HFFc6 (cell line): ENCODE data around the gene NONO. TPM values are rescaled to one million over a fixed set of nuclear protein-coding genes. Genes with fewer than 3 reads are reported as not detected.
A peak's percentile ranks its signal among the peaks of the same experiment; 100 is the strongest.
"Not testable (repeated sequence)": the region's sequence is repeated elsewhere in the genome, so short reads cannot be mapped to it uniquely, and the experiment has no call there.

Source experiments
- DNase-seq: peaks from one replicate; pipeline ENCODE4 v3.0.0-alpha.2; 2018
- H3K27ac Mint-ChIP-seq: 2 replicates; pipeline ENCODE4 v1.8.0; 2020; ENCODE audit warnings: mild to moderate bottlenecking, mixed read lengths
- H3K27me3 Mint-ChIP-seq: 2 replicates; pipeline ENCODE4 v1.8.0; 2021; ENCODE audit warnings: mild to moderate bottlenecking, moderate library complexity, mixed read lengths; ENCODE audit not compliant: insufficient read depth
- H3K36me3 Mint-ChIP-seq: 2 replicates; pipeline ENCODE4 v1.8.0; 2021; ENCODE audit warnings: low read depth, mixed read lengths
- H3K4me1 Mint-ChIP-seq: 2 replicates; pipeline ENCODE4 v1.8.0; 2020; ENCODE audit warnings: low read depth, mixed read lengths
- H3K4me3 Mint-ChIP-seq: 2 replicates; pipeline ENCODE4 v1.8.0; 2020; ENCODE audit warnings: mild to moderate bottlenecking, moderate library complexity, mixed read lengths
- H3K9me3 Mint-ChIP-seq: 2 replicates; pipeline ENCODE4 v1.8.0; 2020; ENCODE audit warnings: mild to moderate bottlenecking, mixed read lengths
- total RNA-seq, 6 experiments: library from RNA; stranded (reverse); fragmentation: NEBNext Ultra II Directional; extraction: Animal tissue kit (Norgen Biotek cat#: 25700); gene quantifications; 2 replicates in 1 of 6; 3 replicates in 5 of 6; pipeline ENCODE4 v1.2.3, GENCODE V29; 2021
- TF ChIP-seq, protein P1 (sequence below): fragments of 200-600 bp; sonication (generic); IDR thresholded peaks from 2 replicates; pipeline ENCODE4 v1.5.0; 2021; ENCODE audit warnings: antibody characterized with exemption, mild to moderate bottlenecking

The NONO gene
- total RNA-seq, 6 experiments from 2014 or later = 367 to 495 (median 421) TPM

DNA sequence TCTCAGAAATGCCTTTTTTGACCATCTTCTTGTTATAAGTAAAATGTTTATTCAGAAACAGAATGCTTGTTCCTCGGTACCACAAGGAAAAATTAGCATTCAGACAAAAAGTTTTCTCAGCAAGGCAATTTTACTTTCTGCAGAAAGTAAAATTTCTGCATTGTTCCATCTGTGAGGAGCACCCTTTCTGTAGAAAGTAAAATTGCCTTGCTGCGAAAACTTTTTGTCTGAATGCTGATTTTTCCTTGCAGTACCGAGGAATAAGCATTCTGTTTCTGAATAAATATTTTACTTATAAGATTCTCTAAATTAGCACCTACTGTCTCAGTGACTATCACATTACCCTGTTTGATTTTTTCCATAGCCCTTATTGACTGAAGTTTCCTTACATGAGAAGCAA is 43.0 kb downstream of the NONO start:
- no peaks in the 10 kb centered on the region for H3K4me1 Mint-ChIP-seq

DNA sequence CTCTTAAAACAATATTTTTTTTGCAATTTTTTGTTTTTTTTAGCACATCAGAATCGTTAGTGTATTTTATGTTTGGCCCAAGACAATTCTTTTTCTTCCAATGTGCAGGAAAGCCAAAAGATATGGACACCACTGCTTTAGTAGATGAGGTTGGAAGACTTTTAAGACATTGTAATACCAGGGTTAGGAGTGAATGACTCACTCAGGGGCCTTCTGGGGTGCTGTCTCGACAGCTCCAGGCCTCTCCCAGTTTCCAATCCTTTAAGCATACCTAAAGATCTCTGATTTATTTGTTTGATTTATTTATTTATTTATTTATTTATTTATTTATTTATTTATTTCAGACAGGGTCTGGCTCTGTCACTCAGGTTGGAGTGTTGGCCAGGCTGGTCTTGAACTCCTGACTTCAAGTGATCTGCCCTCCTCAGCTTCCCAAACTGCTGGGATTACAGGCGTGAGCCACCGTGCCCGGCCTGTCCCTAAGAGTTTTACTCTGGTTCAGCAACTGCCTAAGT is 65.8 kb downstream of the NONO start:
- not testable (repeated sequence) for H3K4me3 Mint-ChIP-seq, H3K9me3 Mint-ChIP-seq, H3K4me1 Mint-ChIP-seq, H3K36me3 Mint-ChIP-seq, H3K27me3 Mint-ChIP-seq, H3K27ac Mint-ChIP-seq
- peak; percentile 0 for DNase-seq

More for the DNA sequence above, 43.0 kb downstream of the NONO start:
- H3K27ac Mint-ChIP-seq = no peak overlapping the region
- TF ChIP-seq, protein P1, sequence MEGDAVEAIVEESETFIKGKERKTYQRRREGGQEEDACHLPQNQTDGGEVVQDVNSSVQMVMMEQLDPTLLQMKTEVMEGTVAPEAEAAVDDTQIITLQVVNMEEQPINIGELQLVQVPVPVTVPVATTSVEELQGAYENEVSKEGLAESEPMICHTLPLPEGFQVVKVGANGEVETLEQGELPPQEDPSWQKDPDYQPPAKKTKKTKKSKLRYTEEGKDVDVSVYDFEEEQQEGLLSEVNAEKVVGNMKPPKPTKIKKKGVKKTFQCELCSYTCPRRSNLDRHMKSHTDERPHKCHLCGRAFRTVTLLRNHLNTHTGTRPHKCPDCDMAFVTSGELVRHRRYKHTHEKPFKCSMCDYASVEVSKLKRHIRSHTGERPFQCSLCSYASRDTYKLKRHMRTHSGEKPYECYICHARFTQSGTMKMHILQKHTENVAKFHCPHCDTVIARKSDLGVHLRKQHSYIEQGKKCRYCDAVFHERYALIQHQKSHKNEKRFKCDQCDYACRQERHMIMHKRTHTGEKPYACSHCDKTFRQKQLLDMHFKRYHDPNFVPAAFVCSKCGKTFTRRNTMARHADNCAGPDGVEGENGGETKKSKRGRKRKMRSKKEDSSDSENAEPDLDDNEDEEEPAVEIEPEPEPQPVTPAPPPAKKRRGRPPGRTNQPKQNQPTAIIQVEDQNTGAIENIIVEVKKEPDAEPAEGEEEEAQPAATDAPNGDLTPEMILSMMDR = no peak
- no peaks in the 10 kb centered on the region; the same call in 1 of the 2 replicates for H3K27me3 Mint-ChIP-seq
- peaks cover 12% of the 10 kb centered on the region for H3K36me3 Mint-ChIP-seq
- no peak for DNase-seq
- peaks cover 5% of the 10 kb centered on the region; the same call in 1 of the 2 replicates for H3K9me3 Mint-ChIP-seq
- H3K4me3 Mint-ChIP-seq = no peak overlapping the region

DNA sequence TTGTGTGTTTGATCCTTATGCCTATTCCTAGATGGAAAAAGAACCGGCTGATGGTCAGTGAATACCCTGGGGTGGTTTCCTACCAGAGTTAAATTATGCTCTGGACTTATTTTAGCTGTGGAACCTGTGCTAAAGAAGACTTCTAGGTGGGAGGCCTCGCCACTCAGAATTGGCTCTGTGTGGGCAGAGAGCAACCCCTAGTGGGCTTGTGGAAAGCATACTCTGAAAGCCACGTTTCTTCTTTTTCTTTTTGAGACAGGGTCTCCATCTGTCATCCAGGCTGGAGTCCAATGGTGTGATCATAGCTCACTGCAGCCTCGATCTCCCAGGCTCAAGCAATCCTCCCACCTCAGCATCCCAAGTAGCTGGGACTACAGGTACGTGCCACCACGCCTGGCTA is 66.4 kb downstream of the NONO start:
- DNase-seq, H3K36me3 Mint-ChIP-seq, H3K27ac Mint-ChIP-seq, H3K4me1 Mint-ChIP-seq, H3K9me3 Mint-ChIP-seq, H3K4me3 Mint-ChIP-seq, H3K27me3 Mint-ChIP-seq: not testable (repeated sequence)
- TF ChIP-seq, protein P1 = peak; percentile 8; the same call in 1 of the 2 replicates

Other genes starting within 250 kb of the NONO start
- 100 to 1,000 TPM in 1 of 6 experiments, 10 to 100 TPM in 5; 87.0 to 101 (median 91.1) TPM for gene SNX12, start 215.3 kb upstream of the NONO start, total RNA-seq
- 1 to 10 TPM; 4.0 to 8.1 (median 6.0) TPM for gene FOXO4, start 187.8 kb upstream of the NONO start, total RNA-seq
- gene CXorf65, start 176.9 kb upstream of the NONO start, total RNA-seq = not detected
- under 1 TPM in 2 of 6 experiments, not detected in 4; 0.37 to 0.43 TPM for gene IL2RG, start 172.1 kb upstream of the NONO start, total RNA-seq
- gene MED12, start 165.0 kb upstream of the NONO start, total RNA-seq = 10 to 100 TPM; 22.8 to 31.2 (median 28.5) TPM
- gene NLGN3, start 138.8 kb upstream of the NONO start, total RNA-seq = under 1 TPM; 0.14 to 0.48 (median 0.29) TPM
- not detected for gene GJB1, start 60.4 kb upstream of the NONO start, total RNA-seq
- 10 to 100 TPM; 26.3 to 32.4 (median 28.4) TPM for gene ZMYM3, start 29.5 kb upstream of the NONO start, total RNA-seq
- gene ITGB1BP2, start 18.1 kb downstream of the NONO start, total RNA-seq = under 1 TPM; 0.50 to 0.95 (median 0.57) TPM
- gene TAF1, start 82.7 kb downstream of the NONO start, total RNA-seq = 10 to 100 TPM; 18.9 to 25.2 (median 21.0) TPM
- gene OGT, start 249.5 kb downstream of the NONO start, total RNA-seq = 10 to 100 TPM; 52.9 to 77.5 (median 57.7) TPM